Stimulated activated CD4-positive, alpha-beta T cell treated with anti-CD3 and anti-CD28 coated beads, Interleukin-1b, Interleukin-23, amount 100 ng/mL, for 4 hours (primary cell): Measurements from ENCODE around the gene LGI4.

Experiments
- DNase-seq, 2 donors: peaks; one replicate each; pipeline ENCODE4 v3.0.0-alpha.2; 2020; ENCODE audit warnings: low read depth in 2 of 2

The LGI4 gene

DNA sequence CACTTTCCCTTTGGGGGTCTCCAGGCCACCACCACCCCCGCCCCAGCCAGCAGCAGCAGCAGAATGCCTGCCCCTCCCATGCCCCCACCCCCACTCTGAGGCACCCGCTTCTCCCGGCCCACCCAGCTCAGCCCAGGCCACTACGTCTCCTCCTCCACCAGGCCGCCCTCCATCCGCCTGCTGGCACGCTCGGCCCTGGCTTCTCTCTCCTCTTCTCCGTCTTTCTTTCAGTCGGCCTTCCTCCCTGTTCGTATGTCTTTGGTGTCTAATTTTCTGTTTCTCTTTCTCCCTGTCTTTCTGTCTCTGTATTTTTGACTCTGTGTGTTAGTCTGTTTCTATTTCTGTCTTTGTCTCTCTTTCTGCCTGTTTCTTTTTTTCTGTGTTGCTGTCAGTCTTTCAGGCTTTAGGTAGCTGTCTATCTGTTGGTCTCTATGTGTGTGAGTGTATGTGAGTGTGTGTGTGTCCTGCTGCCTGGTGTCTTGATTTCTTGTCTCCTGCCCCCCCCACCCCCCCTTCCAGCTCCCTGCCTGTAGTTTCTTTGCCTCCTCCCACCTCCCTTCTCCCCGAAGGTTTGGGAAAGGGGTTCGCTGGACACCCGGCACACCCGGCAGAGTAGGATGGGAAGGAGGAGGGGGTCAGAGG is at the start of gene LGI4:
TSS of gene LGI4 (minus strand) at position 459 of the 642 bp plus-strand sequence. CDS start at position 80, 379 bp downstream.
- no peak for DNase-seq

GRCh38 chr19:35184267-35184666 is 49.4 kb upstream of the LGI4 start:
- DNase-seq: no peak

DNA sequence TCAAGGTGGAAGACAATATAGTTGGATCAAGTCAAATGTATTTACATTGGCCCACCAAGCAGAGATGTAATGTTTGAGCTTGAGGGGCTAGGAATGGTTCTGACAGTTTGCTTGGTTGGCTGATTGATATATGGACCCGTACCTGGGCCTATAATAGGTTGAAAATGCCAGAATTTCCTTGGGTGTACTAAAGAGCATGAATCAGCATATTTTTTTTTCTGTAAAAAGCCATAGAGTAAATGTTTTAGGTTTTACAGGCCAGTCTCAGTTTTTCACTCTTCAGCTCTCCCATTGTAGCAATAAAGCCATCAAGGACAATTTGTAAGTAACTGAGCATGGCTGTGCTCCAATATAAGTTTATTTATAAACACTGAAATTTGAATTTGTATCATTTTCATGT is 46.5 kb upstream of the LGI4 start:
- DNase-seq: no peak

GRCh38 chr19:35179830-35180229 is 45.0 kb upstream of the LGI4 start:
- DNase-seq: no peak

- DNase-seq: no peak
These were observed 43.8 kb upstream of the LGI4 start for GRCh38 chr19:35178701-35179100.

GRCh38 chr19:35177377-35178274 is 42.8 kb upstream of the LGI4 start:
- DNase-seq: no peak

GRCh38 chr19:35176181-35176570 is 41.3 kb upstream of the LGI4 start:
- no peak for DNase-seq

DNA sequence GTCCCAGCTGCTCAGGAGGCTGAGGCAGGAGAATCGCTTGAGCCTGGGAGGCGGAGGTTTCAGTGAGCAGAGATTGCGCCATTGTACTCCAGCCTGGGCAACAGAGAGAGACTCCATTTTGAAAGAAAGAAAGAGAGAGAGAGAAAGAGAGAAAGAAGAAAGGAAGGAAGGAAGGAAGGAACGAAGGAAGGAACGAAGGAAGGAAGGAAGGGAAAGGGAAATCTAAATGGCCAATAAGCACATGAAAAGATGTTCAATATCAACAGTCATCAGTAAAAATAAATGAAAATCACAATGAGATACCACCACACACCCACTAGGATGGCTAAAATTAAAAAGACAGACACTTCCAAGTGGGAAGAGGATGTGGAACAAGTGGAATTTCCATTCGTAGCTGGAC is 39.4 kb upstream of the LGI4 start:
- DNase-seq: no peak

DNA sequence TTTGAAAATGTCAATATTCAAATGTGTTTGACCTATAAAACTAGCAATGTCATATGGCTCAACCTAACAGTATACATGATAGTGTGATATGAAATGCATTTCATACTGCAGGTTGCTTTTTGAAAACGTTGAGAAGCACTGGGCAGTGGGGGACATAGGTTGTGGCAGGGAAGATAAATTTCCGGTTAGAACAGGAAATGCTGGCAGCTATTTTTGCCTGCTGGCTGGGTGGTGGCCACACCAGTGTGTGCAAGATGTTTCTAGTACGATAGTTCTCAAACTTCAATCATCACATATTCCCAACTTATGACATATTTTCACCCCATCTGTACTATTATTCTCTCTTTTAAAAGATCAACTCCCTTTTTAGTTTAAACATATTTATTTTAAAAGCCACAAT is 36.9 kb upstream of the LGI4 start:
- no peak for DNase-seq

GRCh38 chr19:35170359-35171061 is 35.7 kb upstream of the LGI4 start:
- no peak for DNase-seq

GRCh38 chr19:35169221-35169995 is 34.5 kb upstream of the LGI4 start:
- DNase-seq: no peak

- no peak for DNase-seq
These were observed 33.3 kb upstream of the LGI4 start for GRCh38 chr19:35168196-35168595.

GRCh38 chr19:35167251-35168119 is 32.6 kb upstream of the LGI4 start:
- no peak for DNase-seq

- DNase-seq: no peak
These were observed 31.5 kb upstream of the LGI4 start for GRCh38 chr19:35166100-35167063.

- no peak for DNase-seq
These were observed 30.6 kb upstream of the LGI4 start for GRCh38 chr19:35165200-35166058.

DNA sequence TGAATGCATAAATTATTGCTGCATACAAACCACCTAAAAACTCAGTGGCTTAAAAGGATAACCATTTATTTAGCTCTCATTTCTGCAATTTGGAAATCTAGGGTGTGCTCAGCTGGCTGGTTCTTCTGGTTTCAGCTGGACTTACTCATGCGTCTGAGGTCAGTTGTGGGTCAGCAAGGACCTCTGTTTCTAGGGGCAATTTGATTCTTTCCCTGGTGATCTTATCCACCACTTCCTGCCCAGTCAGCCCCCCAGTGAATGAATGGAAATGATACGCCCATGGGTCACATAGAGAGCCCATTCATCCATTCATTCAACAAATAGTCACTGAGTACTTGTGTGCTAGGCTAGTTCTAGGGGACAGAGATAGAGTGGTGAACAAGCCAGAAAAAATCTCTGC is 29.6 kb upstream of the LGI4 start:
- DNase-seq: no peak

GRCh38 chr19:35162471-35163326 is 27.8 kb upstream of the LGI4 start:
- no peak for DNase-seq

GRCh38 chr19:35161434-35161743 is 26.5 kb upstream of the LGI4 start:
- no peak for DNase-seq
